Left kidney (tissue), 8 donors: ENCODE data around the gene ZNF626. TPM values are rescaled to one million over a fixed set of nuclear protein-coding genes. Genes with fewer than 3 reads are reported as not detected.
A peak's percentile ranks its signal among the peaks of the same experiment; 100 is the strongest.
"Not testable (repeated sequence)": the region's sequence is repeated elsewhere in the genome, so short reads cannot be mapped to it uniquely, and the experiment has no call there.

ENCODE experiments used
- DNase-seq: peaks from one replicate; pipeline ENCODE4 v3.0.0-alpha.2; 2013
- long read RNA-seq, 8 donors: transcript quantifications; one replicate each; lab custom pipeline, GENCODE V29; 2026
- polyA plus RNA-seq: library from polyadenylated mRNA; unstranded; fragments of 120-200 nt; gene quantifications from one replicate; pipeline ENCODE4 v1.2.1, GENCODE V29; 2013; ENCODE audit not compliant: insufficient read length

ZNF626 gene
- 26.1 TPM for polyA plus RNA-seq
- long read RNA-seq, donor 1, full-length matches to known transcripts = 16 of 16 reads
- long read RNA-seq, donor 1, partial matches to known transcripts = 0 of 16 reads
- long read RNA-seq, donor 1, other reads (novel, unspliced or antisense) = 0 of 16 reads
- long read RNA-seq, donor 2, full-length matches to known transcripts = 9 of 9 reads
- long read RNA-seq, donor 2, partial matches to known transcripts = 0 of 9 reads
- long read RNA-seq, donor 2, other reads (novel, unspliced or antisense) = 0 of 9 reads
- long read RNA-seq, donor 3, transcript ZNF626-201 (4 exons, 1,123 nt) = major isoform, 10 of 10 reads
- long read RNA-seq, donor 3, partial matches to known transcripts = 0 of 10 reads
- long read RNA-seq, donor 3, other reads (novel, unspliced or antisense) = 0 of 10 reads
- long read RNA-seq, donor 4 = 0 reads
- long read RNA-seq, donor 5, full-length matches to known transcripts = 16 of 23 reads
- long read RNA-seq, donor 5, partial matches to known transcripts = 7 of 23 reads
- long read RNA-seq, donor 5, other reads (novel, unspliced or antisense) = 0 of 23 reads
- long read RNA-seq, donor 6, full-length matches to known transcripts = 7 of 7 reads
- long read RNA-seq, donor 6, partial matches to known transcripts = 0 of 7 reads
- long read RNA-seq, donor 6, other reads (novel, unspliced or antisense) = 0 of 7 reads
- long read RNA-seq, donor 7, full-length matches to known transcripts = 26 of 26 reads
- long read RNA-seq, donor 7, partial matches to known transcripts = 0 of 26 reads
- long read RNA-seq, donor 7, other reads (novel, unspliced or antisense) = 0 of 26 reads
- long read RNA-seq, donor 8, full-length matches to known transcripts = 5 of 5 reads
- long read RNA-seq, donor 8, partial matches to known transcripts = 0 of 5 reads
- long read RNA-seq, donor 8, other reads (novel, unspliced or antisense) = 0 of 5 reads

GRCh38 chr19:20661150-20661819 lies at the start of gene ZNF626:
Gene ZNF626, minus strand, starts transcription at chr19:20661571. Its CDS starts 125 bp downstream, at chr19:20661446.
- peak; percentile 99 for DNase-seq

- no peak for DNase-seq
These were observed 7.9 kb upstream of the ZNF626 start for GRCh38 chr19:20669263-20669662.

- DNase-seq = no peak
These were observed 5.9 kb upstream of the ZNF626 start for GRCh38 chr19:20667281-20667680.

- no peak for DNase-seq
These were observed 3.8 kb upstream of the ZNF626 start for GRCh38 chr19:20664901-20665781.

- not testable (repeated sequence) for DNase-seq
These were observed 3.1 kb upstream of the ZNF626 start for GRCh38 chr19:20664475-20664874.

GRCh38 chr19:20662421-20663105 lies 1.2 kb upstream of the ZNF626 start:
- no peak for DNase-seq

- peak; percentile 31 for DNase-seq
These were observed 764 bp downstream of the ZNF626 start for GRCh38 chr19:20660473-20661140.

- no peak for DNase-seq
These were observed 20.8 kb downstream of the ZNF626 start for GRCh38 chr19:20640545-20640944.

- no peak for DNase-seq
These were observed 21.3 kb downstream of the ZNF626 start for GRCh38 chr19:20640023-20640422.

GRCh38 chr19:20624560-20624959 lies 36.8 kb downstream of the ZNF626 start:
- DNase-seq = not testable (repeated sequence)

- DNase-seq = no peak
These were observed 45.3 kb downstream of the ZNF626 start for GRCh38 chr19:20616071-20616470.

- not testable (repeated sequence) for DNase-seq
These were observed 46.4 kb downstream of the ZNF626 start for GRCh38 chr19:20614971-20615370.

GRCh38 chr19:20612711-20613316 lies 48.6 kb downstream of the ZNF626 start:
- no peak for DNase-seq

GRCh38 chr19:20611866-20612265 lies 49.5 kb downstream of the ZNF626 start:
- DNase-seq = no peak

GRCh38 chr19:20607943-20608342 lies 53.4 kb downstream of the ZNF626 start:
- no peak for DNase-seq
